Body of pancreas (tissue), 4 donors: ENCODE results near the gene CKMT2.

Experiments
- POLR2A ChIP-seq, 3 donors: fragments of 450-650 bp; IDR thresholded peaks; one replicate each; pipeline ENCODE4 v1.6.1; 2016; ENCODE audit warnings: antibody characterized with exemption in 3 of 3, mild to moderate bottlenecking in 2 of 3
- TF ChIP-seq, protein P1 (sequence below), 7 experiments: fragments of 450-650 bp in 4 of 7; fragments of 200-600 bp in 3 of 7; sonication (generic) in 3 of 7; IDR thresholded peaks; one replicate each; pipeline ENCODE4 v1.5.1; 2016 to 2019; ENCODE audit warnings: antibody characterized with exemption in 7 of 7

GRCh38 chr5:81249240-81249639 is 16.1 kb downstream of the CKMT2 start:
- no peak for TF ChIP-seq POLR2A (IDR thresholded peaks at IDR 0.05)
- TF ChIP-seq, protein P1, sequence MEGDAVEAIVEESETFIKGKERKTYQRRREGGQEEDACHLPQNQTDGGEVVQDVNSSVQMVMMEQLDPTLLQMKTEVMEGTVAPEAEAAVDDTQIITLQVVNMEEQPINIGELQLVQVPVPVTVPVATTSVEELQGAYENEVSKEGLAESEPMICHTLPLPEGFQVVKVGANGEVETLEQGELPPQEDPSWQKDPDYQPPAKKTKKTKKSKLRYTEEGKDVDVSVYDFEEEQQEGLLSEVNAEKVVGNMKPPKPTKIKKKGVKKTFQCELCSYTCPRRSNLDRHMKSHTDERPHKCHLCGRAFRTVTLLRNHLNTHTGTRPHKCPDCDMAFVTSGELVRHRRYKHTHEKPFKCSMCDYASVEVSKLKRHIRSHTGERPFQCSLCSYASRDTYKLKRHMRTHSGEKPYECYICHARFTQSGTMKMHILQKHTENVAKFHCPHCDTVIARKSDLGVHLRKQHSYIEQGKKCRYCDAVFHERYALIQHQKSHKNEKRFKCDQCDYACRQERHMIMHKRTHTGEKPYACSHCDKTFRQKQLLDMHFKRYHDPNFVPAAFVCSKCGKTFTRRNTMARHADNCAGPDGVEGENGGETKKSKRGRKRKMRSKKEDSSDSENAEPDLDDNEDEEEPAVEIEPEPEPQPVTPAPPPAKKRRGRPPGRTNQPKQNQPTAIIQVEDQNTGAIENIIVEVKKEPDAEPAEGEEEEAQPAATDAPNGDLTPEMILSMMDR (IDR thresholded peaks at IDR 0.05): no peak
